ENCODE results near the gene BTD. TPM values are rescaled to one million over a fixed set of nuclear protein-coding genes. Genes with fewer than 3 reads are reported as not detected.

BTD gene
- total and polyA plus RNA-seq, 7 donors = 6.6 to 35.5 (median 23.5) TPM

DNA sequence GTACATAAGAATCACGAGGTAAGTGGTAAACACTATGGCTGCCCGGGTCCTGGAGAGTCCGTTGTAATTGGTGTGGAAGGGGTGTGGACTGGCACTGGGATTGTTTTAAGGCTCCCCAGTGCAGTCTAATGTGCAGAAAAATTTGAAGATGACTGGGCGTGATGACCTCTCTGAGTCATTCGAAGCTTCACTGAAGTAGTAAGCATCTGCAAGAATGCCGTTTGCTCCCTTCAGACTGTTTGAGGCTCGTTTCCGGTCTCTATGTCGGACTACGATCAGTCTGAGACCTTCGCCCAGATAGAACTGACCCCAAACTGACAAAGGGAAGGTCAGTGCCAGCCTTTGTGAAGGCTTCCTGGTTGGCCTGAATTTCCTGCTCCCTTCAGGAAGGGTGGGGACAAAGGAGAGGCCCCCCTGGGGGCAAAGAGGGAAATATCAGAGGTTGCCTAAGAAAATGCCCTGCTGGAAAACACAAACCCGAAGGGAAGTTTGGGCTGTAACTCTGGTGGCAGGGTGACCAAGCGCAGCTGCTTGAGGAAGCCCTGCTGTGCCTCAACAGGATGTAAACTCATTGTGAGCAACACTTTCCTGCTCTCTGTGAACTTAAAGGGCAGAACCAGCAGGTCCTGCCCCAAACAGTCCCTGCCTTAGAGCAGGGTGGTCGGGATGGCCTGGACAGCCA is 34.6 kb downstream of the BTD start:
- peak overlapping the region; percentile 82 to 90 (median 84) for H3K27ac ChIP-seq
- no peak for DNase-seq
- peaks cover 0 to 91% (median 66%) of the 10 kb centered on the region in 4 donors for H3K4me1 ChIP-seq
- no peaks in the 10 kb centered on the region for H3K27me3 ChIP-seq
- no peak overlapping the region for H3K4me3 ChIP-seq
- H3K36me3 ChIP-seq = no peaks in the 10 kb centered on the region
- TF ChIP-seq, protein P1, sequence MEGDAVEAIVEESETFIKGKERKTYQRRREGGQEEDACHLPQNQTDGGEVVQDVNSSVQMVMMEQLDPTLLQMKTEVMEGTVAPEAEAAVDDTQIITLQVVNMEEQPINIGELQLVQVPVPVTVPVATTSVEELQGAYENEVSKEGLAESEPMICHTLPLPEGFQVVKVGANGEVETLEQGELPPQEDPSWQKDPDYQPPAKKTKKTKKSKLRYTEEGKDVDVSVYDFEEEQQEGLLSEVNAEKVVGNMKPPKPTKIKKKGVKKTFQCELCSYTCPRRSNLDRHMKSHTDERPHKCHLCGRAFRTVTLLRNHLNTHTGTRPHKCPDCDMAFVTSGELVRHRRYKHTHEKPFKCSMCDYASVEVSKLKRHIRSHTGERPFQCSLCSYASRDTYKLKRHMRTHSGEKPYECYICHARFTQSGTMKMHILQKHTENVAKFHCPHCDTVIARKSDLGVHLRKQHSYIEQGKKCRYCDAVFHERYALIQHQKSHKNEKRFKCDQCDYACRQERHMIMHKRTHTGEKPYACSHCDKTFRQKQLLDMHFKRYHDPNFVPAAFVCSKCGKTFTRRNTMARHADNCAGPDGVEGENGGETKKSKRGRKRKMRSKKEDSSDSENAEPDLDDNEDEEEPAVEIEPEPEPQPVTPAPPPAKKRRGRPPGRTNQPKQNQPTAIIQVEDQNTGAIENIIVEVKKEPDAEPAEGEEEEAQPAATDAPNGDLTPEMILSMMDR (IDR thresholded peaks at IDR 0.05) = no peak
- TF ChIP-seq POLR2AphosphoS5 (IDR thresholded peaks at IDR 0.05) (peak in 1 of 4 donors; percentile 22), POLR2A (IDR thresholded peaks at IDR 0.05) (no peak), EP300 (IDR thresholded peaks at IDR 0.05) (peak in 1 of 4 donors; percentile 29)
- no peaks in the 10 kb centered on the region for H3K9me3 ChIP-seq
- WGBS, 2 donors = 71 to 81% methylated on average over 14 of the region's 14 CpGs
- intact Hi-C loops (cut with DNase I) = loop anchor here (10.0 kb wide), 1 partner anchor 539 kb away; the partner anchor contains the start of gene GALNT15

DNA sequence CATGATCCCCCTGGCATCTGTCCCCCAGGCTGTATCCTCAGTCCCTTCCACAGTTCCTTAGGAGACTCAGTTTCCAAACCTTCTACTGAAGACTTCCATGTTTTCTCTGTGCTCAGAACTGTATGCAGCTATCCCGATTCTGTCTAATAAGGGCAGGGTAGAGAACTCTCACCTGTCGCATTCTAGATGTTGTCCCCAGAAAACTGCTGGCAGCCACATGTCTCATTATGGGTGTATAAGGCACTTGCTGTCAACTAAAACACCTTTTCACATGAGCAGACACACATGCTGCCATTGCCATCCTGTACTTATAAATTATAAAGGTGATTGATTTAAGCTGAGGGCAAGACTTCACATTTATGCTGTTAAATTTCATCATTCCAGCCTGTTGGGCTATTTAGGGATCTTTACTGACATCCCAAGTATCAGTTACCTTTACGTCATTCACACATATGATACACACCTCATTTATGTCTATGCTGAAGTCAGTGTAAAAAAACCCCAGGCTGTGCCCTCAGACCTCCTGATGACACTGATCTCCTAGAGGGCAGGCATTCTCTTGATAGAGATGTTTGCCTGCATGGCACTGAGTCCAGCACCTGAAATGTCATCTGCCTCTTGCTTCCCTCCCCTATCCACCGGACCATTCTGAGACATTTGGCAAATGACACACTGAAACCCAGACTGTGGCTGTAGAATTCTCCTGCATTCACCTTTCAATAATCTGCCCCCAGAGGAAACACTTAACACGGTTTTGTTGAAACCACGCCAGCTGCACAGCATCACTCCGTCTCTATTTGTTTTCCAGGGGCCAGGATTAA is 35.8 kb downstream of the BTD start:
- TF ChIP-seq POLR2AphosphoS5 (IDR thresholded peaks at IDR 0.05) = no peak
- TF ChIP-seq, protein P1 (IDR thresholded peaks at IDR 0.05) = no peak
- TF ChIP-seq POLR2A (IDR thresholded peaks at IDR 0.05) = no peak
- no peak for TF ChIP-seq EP300 (IDR thresholded peaks at IDR 0.05)
- Histone ChIP-seq H3K9me3 (no peaks in the 10 kb centered on the region), H3K4me3 (no peak overlapping the region), H3K4me1 (peaks cover 0 to 84% (median 55%) of the 10 kb centered on the region in 4 donors), H3K36me3 (no peaks in the 10 kb centered on the region), H3K27ac (peak overlapping the region; percentile 82 to 90 (median 84)), H3K27me3 (no peaks in the 10 kb centered on the region)
- WGBS, 2 donors = 73 to 81% methylated on average over 7 of the region's 7 CpGs
- intact Hi-C loops (cut with DNase I) = loop anchor here (10.0 kb wide), 1 partner anchor 537 kb away; the partner anchor contains the start of gene GALNT15
- no peak for DNase-seq

DNA sequence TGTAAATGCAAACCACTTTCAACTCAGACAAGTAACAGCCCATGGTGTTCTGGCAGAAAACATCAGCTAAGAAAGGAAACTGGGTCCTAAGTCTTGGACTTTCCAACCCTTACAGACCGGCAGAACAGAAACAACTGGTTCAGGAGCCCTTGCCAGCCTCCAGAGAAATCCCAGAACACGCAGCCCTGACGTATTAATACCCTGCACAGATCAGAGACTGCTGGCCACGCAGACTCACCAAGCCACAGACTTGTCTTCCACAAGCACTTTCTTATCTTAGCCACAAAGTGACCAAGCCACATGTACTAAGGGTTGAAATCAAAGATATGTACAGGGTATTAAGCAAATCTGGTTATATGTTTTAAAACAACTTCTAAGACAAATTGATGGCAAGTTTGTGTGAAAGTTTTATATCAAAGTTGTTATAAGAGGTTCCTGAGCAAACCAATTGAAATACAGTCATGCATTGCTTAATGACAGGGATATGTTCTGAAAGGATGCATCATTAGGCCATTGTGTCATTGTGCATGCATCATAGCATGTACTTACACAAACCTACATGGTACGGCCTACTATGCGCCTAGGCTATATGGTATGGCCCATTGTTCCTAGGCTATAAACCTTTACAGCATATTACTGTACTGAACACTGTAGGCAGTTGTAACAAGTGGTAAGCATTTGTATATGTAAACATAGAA is 36.8 kb downstream of the BTD start:
- H3K27me3 ChIP-seq = no peaks in the 10 kb centered on the region
- WGBS, 2 donors = 86 to 90% methylated on average over 6 of the region's 6 CpGs
- no peak for TF ChIP-seq POLR2A (IDR thresholded peaks at IDR 0.05)
- TF ChIP-seq, protein P1 (IDR thresholded peaks at IDR 0.05) = no peak
- peak; percentile 73 to 87 (median 82) for TF ChIP-seq POLR2AphosphoS5 (IDR thresholded peaks at IDR 0.05)
- TF ChIP-seq EP300 (IDR thresholded peaks at IDR 0.05) = peak; percentile 73 to 90 (median 82)
- no peaks in the 10 kb centered on the region for H3K9me3 ChIP-seq
- peak; percentile 94 for DNase-seq
- H3K4me3 ChIP-seq = no peak overlapping the region
- H3K36me3 ChIP-seq = no peaks in the 10 kb centered on the region
- peak overlapping the region; percentile 82 to 90 (median 84) for H3K27ac ChIP-seq
- intact Hi-C loops (cut with DNase I) = loop anchor here (10.0 kb wide), 1 partner anchor 536 kb away; the partner anchor contains the start of gene GALNT15
- peaks cover 0 to 74% (median 50%) of the 10 kb centered on the region in 4 donors for H3K4me1 ChIP-seq

DNA sequence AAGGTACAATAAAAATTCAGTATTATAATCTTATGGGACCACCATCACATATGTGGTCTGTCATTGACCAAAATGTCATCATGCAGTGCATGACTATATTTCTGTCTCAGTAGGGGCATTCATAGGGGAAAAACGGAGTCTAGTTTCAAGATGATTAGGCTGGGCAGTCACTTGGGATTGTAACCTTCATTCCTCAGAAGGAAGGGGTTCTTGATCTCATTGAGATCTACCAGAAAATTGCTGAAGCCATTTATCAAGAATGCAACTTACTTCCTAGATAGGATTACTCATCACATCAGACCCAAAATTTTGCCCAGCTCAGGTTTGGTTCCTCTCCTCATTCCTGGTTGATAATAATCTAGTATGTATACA is 37.3 kb downstream of the BTD start:
- no peak for TF ChIP-seq POLR2A (IDR thresholded peaks at IDR 0.05)
- no peak for TF ChIP-seq POLR2AphosphoS5 (IDR thresholded peaks at IDR 0.05)
- TF ChIP-seq, protein P1 (IDR thresholded peaks at IDR 0.05) = no peak
- no peak for TF ChIP-seq EP300 (IDR thresholded peaks at IDR 0.05)
- Histone ChIP-seq H3K36me3 (no peaks in the 10 kb centered on the region), H3K4me1 (peaks cover 0 to 69% (median 44%) of the 10 kb centered on the region in 4 donors), H3K9me3 (no peaks in the 10 kb centered on the region), H3K27me3 (no peaks in the 10 kb centered on the region), H3K27ac (peak overlapping the region in 3 of 4 donors; percentile 83 to 90 (median 85)), H3K4me3 (no peak overlapping the region)
- DNase-seq = no peak
- intact Hi-C loops (cut with DNase I) = loop anchor here (10.0 kb wide), 1 partner anchor 536 kb away; the partner anchor contains the start of gene GALNT15
- WGBS, 2 donors = 92 to 95% methylated on average over 1 of the region's 1 CpG
